NCI-H2196 treated with DMSO at 0.1 percent for 48 hours (cell line): ENCODE data around the gene COL6A2.
"Not testable (repeated sequence)": the region's sequence is repeated elsewhere in the genome, so short reads cannot be mapped to it uniquely, and the experiment has no call there.

Experiments
- DNase-seq: peaks from one replicate; lab custom pipeline; 2025; ENCODE audit not compliant: unreplicated experiment; lab: John Stamatoyannopoulos, UW

COL6A2 gene

DNA sequence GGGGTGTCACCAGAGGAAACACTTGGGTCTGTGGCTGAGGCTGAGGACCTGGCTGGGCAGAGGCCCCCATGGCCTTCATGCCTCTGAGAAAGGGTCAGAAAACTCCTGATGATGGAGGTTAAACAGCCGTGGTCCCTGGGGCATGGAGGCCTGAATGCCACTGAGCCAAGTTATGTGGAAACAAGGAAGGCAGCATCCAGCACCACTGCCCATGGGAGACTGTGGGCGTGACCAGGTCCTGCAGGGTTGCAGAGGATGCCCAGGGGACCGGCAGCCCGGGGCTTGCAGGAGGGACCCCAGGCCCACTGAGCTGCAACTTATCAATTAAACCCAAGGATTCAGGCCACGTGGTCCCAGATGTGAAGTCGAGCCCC, 18.9 kb upstream of the COL6A2 start:
- DNase-seq = no peak

DNA sequence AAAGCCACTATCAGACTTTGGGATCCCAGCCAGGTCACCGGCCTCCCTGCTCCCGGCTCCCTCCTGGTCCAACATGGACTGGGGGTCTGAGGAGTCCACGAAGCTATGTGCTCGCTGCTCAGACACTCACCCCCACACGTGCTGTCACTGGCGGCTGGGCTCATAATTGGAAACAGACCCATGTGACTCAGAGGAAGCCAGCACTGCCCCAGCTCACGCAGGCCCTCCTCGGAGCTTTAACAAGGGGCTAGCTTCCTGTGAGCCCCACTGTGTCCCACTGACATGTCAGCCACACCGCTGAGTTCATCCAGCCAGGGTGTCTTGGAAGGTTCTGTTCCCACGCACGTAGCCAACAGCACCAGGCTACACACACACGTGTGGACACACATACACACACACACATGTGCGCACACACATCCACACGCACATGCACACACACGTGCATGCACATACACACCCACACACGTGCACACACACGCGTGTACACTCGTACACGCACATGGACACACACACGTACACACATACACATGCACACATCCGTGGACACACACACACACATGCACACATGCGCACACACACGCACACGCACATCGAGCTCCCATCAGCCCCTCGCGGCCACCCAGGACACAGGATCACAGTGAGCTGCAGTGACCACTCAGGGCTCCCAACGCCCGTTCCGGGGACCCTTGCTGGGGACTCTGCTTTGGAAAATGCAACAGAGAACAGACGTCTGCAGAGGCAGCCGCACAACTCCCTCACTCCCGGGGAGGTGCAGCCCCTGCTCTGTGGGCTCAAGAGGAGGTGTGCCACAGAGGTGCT, 18.4 kb upstream of the COL6A2 start:
- DNase-seq = no peak

DNA sequence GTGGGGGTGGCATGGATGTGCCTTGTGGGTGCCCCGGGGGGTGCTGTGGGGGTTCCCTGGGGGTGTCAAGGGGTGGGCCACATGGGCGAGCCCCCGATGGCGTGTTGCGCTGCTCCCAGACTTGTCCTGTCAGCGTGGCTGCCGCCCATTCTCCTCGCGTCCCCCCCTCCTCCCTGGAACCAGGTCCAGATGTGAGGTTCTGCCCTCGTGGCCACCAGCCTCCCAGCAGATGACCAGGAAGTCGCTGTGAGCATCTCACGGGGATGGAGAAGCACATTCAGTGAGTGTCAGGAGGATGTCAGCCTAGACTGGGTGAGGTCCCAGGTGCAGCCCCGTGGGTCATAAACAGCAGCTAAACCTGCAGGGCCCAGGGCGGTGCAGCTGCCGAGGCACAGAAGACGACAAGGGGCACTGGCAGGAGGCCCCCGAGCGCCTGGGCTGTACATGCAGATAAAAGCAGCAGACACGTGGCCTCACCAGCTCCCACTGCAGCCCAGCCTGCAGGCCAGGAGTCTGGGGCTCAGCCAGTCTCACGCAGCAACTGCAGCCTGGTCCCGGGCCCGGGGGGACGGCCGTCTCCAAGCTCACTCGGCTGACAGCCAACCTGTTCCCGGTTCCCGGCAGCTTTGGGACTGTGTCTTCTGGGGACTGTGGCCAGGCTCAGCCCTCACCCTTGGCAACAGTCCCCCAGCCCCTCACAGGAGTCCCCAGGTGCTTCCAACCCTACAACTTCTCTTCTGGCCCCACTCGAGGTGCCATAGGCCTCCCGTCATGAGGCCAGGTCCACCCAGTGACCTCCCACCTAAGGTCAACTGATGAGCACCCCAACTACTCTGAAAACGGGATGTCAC, 17.5 kb upstream of the COL6A2 start:
- no peak for DNase-seq

DNA sequence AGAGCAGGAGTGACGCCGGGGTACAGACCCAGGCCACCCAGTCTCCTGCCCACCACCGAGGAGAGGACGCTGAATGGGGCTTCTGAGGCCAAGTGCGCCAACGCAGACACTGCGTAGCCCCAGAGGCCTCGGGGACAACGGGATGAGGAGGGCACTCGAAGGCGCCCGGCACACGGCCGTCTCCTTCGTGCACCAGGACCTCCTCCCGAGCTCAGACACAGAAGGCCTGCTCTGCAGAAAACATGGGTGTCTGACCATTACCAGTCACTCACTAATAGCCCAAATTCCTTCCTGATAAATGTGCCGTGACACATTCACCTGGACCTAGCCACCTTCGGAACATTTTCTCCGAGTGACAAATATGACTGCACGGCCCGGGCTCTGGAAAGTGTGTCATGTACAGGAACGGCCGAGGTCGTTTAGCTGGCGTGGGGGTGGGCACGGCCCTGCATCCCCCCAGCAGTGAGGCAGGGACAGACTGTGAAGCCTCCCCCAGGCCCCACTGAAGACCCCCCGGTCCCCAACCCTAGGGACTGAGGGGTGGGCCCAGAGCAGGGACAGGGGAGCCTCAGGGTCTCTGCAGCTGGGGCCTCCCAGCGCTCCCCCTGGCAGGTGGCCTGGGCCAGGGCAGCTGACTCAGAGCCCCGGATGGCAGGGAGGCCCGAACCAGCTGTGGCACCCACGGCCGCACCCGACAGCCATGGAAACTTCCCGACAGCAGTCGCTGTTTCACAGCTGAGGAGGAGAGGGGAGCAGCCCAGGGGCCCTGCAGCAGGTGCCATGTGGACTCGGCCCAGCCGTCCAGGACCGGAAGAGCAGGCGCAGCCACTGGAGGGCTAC, 16.7 kb upstream of the COL6A2 start:
- DNase-seq = no peak

DNA sequence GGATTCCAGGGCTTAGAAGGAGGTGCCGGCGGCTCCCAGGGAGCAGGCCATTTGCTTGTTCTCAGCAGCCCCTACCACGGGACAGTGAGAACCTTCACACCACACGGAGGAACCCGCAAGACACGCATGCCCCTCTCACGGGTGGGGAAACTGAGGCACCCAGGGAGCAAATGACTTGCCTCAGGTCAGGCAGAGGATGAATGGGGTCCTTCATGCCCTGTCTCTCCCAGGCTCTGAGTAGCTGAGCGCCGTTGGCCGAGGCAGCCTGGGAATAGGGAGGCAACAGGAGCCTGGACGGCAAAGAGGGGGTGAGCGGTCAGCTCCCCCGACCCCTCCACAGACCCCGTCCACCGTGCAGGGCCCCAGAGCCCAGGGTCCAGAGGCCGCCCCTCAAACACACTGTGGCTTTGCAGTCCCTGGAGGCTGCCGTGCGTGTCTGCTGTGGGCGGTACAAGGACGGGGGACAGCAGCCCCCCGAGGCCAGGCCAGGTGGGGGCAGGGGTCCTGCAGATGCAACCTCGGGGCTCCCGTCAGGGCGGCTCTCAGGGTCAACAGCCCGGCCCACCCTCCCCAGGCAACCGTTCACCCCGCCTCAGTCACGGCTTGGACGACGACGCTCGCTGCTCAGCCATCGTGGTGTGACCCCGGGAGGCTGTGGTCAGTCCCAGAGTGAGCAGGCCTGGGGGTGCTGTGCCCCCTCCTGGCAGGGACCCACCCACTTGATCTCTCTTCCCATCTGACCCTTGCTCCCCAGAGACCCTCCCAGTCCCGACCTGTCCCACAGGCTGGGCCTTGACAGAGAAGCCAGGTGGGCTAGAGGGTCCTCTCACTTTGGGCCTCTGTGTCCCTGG, 15.8 kb upstream of the COL6A2 start:
- DNase-seq = no peak

DNA sequence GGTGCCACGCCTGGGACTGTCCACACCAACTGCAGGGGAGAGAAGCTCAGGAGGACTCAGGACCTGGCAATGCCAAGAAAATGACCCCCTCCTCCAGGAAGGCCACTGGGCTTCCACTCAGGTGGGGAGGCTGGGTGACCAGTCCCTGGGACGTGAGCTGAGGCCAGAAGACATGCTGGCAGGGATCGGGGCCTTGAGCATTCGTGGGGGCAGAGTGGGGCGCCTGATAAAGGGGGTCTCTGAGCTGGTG, 15.3 kb upstream of the COL6A2 start:
- no peak for DNase-seq

DNA sequence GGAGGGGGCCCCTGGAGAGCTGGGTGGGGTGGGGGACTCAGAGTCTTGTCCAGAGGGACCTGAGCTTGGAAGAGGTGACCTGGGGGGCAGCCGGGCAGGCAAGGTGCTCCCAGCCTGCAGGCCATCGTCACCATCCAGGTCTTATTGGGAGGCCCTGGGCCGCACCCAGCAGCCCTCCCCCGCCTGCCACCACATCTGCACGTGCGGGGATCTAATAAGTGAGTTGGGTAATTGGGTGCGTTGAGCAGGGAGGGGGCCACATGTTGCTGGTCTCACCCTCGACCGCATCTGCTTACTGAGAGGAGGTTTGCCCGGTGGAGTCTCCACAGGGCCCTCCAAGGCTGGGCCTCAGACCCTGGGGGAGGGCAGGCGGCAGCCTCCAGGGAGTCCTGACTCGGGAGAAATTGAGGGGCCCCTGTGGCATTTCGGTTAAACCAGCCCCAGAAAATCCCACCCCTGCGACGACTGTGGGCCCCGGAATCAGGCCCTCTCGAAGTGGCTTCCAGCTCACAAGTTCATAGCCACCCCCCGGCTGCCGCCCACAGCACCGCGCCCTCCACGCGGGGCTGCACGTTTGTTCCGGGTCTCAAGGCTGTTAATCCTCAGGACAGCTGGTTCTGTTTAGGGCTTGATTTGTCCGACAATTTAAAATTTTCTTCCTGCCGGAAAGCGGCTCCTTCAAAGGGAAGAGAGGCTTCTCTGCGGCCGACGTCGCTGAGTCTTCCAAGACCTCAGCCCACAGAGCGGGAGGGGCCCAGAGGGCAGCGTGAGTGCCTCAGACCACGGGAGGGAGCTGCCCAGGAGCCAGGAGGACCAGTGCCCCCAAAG, 14.7 kb upstream of the COL6A2 start:
- DNase-seq = no peak

DNA sequence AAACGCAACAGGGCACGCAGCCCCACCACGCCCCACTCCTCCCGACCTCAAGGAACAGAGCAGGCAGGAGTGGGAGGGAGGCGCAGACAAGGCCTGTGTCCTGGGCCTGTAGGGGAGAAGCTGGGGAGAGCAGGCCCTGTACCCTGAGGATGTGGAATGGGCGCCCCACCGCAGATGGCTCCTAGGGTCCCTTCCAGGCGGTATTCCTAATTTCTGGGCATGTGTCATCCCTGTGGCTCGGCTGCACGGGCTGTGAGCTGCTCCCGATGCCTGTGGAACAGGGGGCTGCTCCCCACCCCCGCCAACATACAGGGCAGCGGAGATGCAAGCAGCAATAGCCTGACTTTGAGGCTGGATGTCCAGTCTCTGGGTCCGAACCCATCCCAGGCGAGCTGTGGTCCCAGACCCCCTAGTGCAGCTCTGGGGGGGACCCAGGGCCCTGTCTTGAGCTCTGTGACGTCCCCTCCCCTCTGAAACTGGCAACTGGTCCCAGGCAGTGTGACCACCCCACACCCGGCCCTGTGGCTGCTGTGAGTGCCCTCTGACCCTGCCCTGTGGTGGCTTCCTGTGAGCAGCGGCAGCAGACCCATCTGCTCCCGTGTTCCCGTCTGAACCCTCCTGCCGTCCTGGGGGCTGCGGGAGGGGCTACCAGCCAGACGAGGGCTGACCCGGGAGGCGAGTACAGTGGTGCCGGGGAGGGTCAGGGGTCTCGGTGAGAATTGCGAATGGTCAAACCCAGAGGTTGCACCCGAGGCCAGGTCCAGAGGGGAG, 13.9 kb upstream of the COL6A2 start:
- no peak for DNase-seq

DNA sequence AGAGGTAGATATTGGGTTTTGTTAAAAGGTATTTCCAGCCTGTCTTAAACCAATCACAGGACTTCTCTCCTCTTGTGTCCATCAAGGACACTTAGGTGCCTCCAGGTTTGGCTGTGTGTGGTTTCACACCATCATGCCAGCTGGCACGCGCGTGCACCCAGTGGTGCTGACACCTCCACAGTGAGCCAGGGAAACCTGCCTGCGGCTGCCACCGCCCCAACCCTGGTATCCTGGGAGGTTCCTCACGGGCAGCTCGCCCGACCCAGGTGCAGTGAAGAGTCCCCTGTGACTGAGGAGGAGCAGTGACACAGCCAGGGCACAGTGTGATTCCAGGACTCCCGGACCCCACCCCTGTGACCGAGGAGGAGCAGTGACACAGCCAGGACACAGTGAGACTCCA, 13.2 kb upstream of the COL6A2 start:
- no peak for DNase-seq

DNA sequence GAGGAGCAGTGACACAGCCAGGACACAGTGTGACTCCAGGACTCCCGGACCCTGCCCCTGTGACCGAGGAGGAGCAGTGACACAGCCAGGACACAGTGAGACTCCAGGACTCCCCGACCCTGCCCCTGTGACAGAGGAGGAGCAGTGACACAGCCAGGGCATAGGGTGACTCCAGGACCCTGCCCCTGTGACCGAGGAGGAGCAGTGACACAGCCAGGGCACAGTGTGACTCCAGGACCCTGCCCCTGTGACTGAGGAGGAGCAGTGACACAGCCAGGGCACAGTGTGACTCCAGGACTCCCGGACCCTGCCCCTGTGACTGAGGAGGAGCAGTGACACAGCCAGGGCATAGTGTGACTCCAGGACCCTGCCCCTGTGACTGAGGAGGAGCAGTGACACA, 12.7 kb upstream of the COL6A2 start:
- not testable (repeated sequence) for DNase-seq

DNA sequence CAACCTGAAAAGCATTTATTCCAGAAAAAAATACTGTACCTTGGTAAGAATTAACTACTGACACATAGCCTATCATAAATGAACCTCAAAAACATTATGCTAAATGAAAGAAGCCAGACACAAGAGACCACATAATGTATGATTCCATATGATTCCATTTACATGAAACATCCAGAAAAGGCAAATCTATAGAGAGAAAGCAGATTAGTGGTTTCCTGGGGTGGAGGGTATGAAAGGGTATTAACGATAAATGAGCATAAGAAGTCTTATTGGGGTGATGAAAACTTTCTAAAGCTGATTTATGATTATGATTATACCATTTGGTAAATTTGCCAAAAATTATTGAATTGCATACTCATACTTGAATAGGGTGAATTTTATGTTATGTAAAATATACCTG, 10.3 kb upstream of the COL6A2 start:
- DNase-seq = no peak

DNA sequence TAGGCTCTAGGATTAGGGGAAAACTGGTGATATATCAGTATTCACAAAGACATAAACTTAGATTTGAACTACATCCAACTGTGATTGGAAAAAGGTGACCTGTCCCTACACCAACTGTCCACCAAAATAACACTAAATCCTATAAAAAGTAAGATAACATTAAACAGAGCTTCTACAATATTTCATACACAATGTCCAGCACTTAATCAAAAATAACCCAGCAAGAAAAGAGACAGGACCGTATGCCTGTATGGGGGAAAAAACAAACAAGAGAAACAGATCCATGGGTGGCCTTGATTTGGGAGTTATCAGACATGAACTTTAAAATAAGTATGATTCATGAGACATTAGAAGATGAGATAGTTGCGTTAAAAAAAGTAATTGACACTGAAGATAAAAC, 9.7 kb upstream of the COL6A2 start:
- DNase-seq = no peak

DNA sequence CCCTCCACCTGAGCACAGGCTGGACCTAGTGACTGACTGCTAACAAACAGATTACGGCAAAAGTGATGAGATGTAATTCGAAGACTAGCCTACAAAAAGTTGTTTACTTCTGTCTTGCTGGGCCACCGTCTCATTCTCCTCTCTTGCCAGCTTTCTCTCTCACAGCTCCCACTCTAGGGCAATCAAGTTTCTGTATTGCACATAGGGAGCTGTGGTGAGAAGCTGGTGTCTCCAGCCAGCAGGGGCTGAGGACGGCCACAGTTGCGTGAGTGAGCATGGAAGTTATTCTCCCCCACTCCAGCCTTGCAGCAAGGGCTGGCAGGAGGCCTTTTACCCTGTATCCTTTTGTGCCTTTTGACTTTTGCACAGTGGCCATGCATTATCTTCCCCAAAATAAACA, 8.6 kb upstream of the COL6A2 start:
- DNase-seq = no peak

DNA sequence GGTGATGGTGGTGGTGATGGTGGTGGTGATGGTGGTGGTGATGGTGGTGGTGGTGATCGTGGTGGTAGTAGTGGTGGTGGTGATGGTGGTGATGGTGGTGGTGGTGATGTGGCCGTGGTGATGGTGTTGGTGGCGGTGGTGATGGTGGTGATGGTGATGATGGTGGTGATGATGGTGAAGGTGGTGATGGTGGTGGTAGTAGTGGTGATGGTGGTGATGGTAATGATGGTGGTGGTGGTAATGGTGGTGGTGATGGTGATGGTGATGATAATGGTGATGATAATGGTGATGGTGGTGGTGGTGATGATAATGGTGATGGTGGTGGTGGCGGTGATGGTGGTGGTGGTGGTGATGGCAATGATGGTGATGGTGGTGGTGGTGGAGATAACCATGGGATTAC, 6.8 kb upstream of the COL6A2 start:
- no peak for DNase-seq

DNA sequence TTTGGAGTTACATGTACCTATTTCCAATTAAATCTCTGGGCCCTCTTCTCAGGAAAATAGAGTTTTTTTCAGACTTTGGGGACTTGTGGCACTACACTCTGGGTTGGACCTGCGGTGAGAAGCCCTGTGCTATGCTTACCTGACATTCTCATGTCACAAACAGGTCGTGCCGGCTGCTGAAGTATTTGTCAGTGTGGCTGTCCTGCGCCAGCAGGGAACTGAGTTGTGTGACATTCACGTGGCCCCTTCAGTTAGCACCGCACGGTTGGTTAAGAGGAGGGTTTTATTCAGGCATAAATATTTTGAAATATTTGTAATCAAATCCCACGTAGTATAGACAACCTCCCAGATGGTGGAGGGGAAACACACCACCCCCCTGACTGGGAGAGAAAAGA, 6.3 kb upstream of the COL6A2 start:
- DNase-seq = no peak

DNA sequence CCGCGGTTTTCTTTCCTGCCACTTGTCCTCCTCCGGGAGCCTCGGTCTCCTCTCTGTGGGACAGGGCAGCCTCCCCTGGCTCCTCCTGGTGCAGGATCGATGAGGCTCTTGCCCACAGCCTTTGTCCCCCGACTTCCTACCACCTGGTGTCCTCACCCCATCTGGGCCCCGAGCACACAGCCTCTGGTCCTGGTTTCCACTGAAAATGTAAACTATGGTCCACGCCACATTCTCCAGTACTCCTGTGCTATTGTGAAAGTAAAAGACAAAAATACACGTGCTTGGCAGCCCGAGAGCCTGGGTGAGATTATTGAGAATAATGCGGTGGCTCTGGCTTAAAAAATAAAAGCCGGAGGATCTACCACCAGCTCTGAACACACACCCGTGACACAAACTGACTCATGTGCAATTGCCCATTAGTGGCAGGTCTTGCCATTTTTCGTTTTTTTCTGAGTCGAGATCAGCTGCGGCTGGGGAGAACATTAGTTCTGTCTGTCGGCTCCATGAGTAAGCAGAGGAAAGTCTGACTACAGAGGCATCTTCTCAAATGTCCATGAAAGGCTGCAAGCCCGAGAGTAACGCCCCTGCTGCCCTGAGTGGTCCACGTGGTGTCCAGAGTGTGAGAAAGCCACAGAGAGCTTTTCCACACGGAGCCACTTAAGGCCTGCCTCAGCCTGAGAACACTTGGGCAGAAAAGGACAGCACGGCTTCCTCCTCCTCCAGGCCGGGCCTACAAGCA, 5.7 kb upstream of the COL6A2 start:
- no peak for DNase-seq

DNA sequence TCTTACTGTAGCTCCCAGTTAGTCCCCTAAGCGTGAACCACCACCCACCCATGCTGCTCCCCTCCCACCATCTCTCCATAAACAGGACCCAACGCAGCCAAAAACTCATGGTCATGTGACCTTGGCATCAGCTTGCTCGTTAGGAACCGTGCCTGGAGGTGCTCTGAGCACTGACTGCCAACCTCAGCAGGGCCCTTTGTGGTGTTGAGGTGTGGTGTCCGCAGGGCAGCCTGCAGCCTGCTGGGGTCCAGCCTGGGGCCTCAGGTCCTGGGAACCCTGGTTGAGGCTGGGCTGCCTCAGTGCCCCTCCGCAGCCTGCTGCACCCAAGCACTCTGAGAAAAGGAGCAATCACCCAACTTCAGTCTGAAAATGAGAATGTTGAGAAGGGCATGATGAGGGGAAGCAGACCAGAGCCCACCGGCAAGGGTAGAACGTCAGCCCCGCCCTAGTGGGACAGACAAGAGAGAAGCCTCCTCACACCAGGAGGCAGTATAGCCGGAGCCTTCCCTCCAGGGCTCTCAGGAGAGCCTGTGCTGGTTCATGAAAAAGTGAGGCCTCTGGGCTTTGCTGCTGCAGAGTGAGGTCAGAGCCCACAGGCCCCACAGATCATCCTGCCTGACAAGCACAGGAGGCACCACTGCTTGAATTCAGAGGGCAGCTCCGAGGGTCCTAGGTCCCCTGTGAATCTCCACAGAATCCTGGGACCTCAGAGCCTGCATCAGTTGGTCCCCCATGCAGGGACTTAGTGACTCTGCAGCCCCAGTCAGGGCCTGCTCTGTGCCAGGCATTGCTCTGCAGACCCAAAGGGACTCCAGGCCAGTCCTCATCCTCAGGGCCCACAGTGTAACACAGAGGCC, 4.9 kb upstream of the COL6A2 start:
- no peak for DNase-seq
